Measurements from ENCODE around the gene COQ7. TPM values are rescaled to one million over a fixed set of nuclear protein-coding genes. Genes with fewer than 3 reads are reported as not detected.

COQ7 gene
- total RNA-seq, 1 experiment from 2014 or later: 26.6 TPM

DNA sequence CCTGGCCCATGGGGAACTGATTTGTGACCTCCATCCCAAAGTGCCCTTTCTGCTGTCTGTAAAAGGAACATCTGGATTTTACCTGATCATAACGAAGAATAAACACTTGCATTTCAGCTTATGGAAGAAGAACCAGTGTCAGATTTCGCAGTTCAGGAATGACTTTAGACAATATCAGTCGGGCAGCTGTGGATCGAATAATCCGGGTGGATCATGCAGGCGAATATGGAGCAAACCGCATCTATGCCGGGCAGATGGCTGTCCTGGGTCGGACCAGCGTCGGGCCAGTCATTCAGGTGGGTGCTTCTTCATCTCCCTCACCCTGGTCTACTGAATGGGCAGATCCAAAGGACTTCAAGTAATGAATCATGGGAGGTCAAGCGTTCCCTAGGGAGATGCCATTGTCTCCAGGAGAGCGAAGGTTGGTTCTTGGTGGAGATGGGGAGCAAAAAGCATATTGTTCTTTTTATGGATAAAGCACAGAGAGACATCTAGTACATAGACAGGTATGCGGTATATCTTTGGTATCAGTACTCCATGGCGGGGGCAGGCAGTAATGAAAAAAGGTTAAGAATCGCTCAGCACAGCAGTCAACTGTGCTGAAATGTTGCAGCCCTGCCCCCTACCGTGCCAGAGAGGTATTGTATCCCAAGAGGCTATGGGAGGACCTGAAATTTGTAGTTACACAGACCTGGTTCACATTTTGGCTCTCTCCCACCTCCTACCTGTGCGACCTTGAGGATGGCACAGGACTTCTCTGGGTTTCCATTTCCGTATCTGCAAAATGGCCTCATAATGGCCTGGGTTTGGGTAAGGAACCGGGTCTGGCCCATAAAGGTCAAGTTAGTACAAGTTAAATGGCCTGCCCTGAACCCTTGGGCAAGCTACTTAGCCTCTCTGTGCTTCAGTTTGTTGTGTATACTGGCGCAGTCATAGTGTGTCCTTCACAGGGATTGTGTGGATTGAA lies 4.7 kb downstream of the COQ7 start:
- peak; percentile 93 for TF ChIP-seq RAD21 (IDR thresholded peaks at IDR 0.05; ENCODE audit: low read depth)
- TF ChIP-seq, protein P1, sequence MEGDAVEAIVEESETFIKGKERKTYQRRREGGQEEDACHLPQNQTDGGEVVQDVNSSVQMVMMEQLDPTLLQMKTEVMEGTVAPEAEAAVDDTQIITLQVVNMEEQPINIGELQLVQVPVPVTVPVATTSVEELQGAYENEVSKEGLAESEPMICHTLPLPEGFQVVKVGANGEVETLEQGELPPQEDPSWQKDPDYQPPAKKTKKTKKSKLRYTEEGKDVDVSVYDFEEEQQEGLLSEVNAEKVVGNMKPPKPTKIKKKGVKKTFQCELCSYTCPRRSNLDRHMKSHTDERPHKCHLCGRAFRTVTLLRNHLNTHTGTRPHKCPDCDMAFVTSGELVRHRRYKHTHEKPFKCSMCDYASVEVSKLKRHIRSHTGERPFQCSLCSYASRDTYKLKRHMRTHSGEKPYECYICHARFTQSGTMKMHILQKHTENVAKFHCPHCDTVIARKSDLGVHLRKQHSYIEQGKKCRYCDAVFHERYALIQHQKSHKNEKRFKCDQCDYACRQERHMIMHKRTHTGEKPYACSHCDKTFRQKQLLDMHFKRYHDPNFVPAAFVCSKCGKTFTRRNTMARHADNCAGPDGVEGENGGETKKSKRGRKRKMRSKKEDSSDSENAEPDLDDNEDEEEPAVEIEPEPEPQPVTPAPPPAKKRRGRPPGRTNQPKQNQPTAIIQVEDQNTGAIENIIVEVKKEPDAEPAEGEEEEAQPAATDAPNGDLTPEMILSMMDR (IDR thresholded peaks at IDR 0.05 in 2 of 3, conservative IDR thresholded peaks at IDR 0.05 in 1 of 3; ENCODE audit: borderline replicate concordance in 1 of 3, insufficient read depth in 1 of 3, low read depth in 2 of 3, low read length in 2 of 3): peak; percentile 81 to 96 (median 85)
- TF ChIP-seq YY1 (IDR thresholded peaks at IDR 0.05; ENCODE audit: extremely low read depth, insufficient replicate concordance, low read depth, low read length): no peak
- intact Hi-C loops (cut with micrococcal nuclease): loop anchor here (1.0 to 2.0 kb wide), 2 partner anchors 89 to 271 kb away; partner anchors contain the start of genes ARL6IP1 and TMC7
- H3K9ac ChIP-seq (ENCODE audit: low read length): no peak overlapping the region
- H2AFZ ChIP-seq (ENCODE audit: low read depth, low read length, poor library complexity, severe bottlenecking): no peak overlapping the region
- no peak overlapping the region for H3K4me2 ChIP-seq (ENCODE audit: low read length)
- H3K9me2 ChIP-seq (ENCODE audit: insufficient read depth): no peaks in the 10 kb centered on the region
- peak; percentile 37 for ATAC-seq
- H3K79me2 ChIP-seq (ENCODE audit: insufficient read depth, low read length): peaks cover 5% of the 10 kb centered on the region; the same call in 1 of the 2 replicates
- no peaks in the 10 kb centered on the region for H3K9me3 ChIP-seq (ENCODE audit: control insufficient read depth in 1 of 2, insufficient read depth in 1 of 2, low read depth in 1 of 2, low read length in 2 of 2)
- DNase-seq (ENCODE audit: low read depth, low spot score): peak; percentile 47
- H3K4me1 ChIP-seq (ENCODE audit: control insufficient read depth in 1 of 2, insufficient read depth in 2 of 2, low read length in 2 of 2): peaks cover 0 to 10% of the 10 kb centered on the region in 2 experiments; a peak in 3 of 4 replicates
- ChIA-PET RAD21 (ENCODE audit: low non-redundant PET in 1 of 2, low total read pairs in 2 of 2, uncharacterized antibody in 2 of 2, unreplicated experiment in 2 of 2) (interaction anchor here (0.5 to 0.9 kb wide), 2 partner anchors 89 to 90 kb away, joined by 3 read pairs; no protein-coding TSS in a partner anchor), POLR2A (no interaction called here), CTCF (interaction anchor here (1.0 to 1.3 kb wide), 2 partner anchors 89 to 271 kb away, joined by 3 to 6 read pairs; partner anchors contain the start of genes ARL6IP1 and TMC7)
- no peak overlapping the region for H3K4me3 ChIP-seq (replicated peaks in 1 of 2; ENCODE audit: low read depth in 1 of 2, low read length in 2 of 2)
- no TSS peak for BruUV-seq (replicated peaks)
- no peak overlapping the region for H3K27ac ChIP-seq (ENCODE audit: low read depth, low read length)
- H3K36me3 ChIP-seq (ENCODE audit: control insufficient read depth in 1 of 2, insufficient read depth in 2 of 2, low read length in 2 of 2): 0 out of 4 replicates have a peak, but pooled peaks cover 0 to 3% of the 10 kb centered on the region in 2 experiments
- no peaks in the 10 kb centered on the region for H3K27me3 ChIP-seq (ENCODE audit: insufficient read depth, low read length)
- no peaks in the 10 kb centered on the region for H4K20me1 ChIP-seq (ENCODE audit: insufficient read depth)
